ENCODE measurements around the gene MEGF11. TPM values are rescaled to one million over a fixed set of nuclear protein-coding genes. Genes with fewer than 3 reads are reported as not detected.

Gene MEGF11
- total and polyA plus RNA-seq, 4 donors: 0.16 to 1.5 (median 0.50) TPM

DNA sequence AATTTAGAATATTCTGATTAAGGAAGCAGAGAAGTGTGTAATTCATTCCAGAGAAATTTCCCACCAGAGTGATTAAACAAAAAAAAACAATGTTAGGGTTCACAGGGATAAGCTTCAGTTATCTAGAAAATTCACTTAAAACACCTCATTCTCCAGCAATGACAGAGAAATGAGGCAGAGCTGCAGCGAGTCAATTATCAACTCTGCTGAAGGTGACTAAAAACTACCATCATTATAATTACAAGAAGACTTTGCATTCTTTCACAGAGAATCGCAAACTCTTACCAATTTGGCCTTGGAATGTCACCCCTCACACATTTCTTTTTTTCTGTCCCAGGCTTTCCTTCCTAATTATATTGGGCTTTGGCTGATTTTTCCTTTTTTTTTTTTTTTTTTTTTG is 267.1 kb downstream of the MEGF11 start:
- 49 to 56% methylated on average over 2 of the region's 2 CpGs for WGBS, 2 donors
- ATAC-seq (ENCODE audit: insufficient read depth, low FRiP score): no peak
- DNase-seq: no peak
- no peaks in the 10 kb centered on the region for H3K36me3 ChIP-seq (ENCODE audit: control insufficient read depth in 4 of 4, insufficient read depth in 4 of 4, low read length in 4 of 4)
- H3K27me3 ChIP-seq (ENCODE audit: control insufficient read depth in 3 of 3, insufficient read depth in 3 of 3, low read length in 2 of 3): peaks cover 0 to 28% (median 27%) of the 10 kb centered on the region in 3 donors
- H3K9ac ChIP-seq (ENCODE audit: insufficient read depth in 1 of 2, low read length in 2 of 2): no peak overlapping the region
- peaks cover 0 to 8% (median 0%) of the 10 kb centered on the region in 5 donors for H3K4me1 ChIP-seq (ENCODE audit: control insufficient read depth in 5 of 5, insufficient read depth in 5 of 5, low read length in 5 of 5)
- H3K4me3 ChIP-seq: no peak overlapping the region
- no peak overlapping the region for H3K27ac ChIP-seq (ENCODE audit: low read depth in 1 of 2, low read length in 1 of 2)
- peaks cover 0 to 5% (median 0%) of the 10 kb centered on the region in 4 donors for H3K9me3 ChIP-seq (ENCODE audit: control insufficient read depth in 4 of 4, insufficient read depth in 3 of 4, low read length in 3 of 4)
- TF ChIP-seq, protein P1, sequence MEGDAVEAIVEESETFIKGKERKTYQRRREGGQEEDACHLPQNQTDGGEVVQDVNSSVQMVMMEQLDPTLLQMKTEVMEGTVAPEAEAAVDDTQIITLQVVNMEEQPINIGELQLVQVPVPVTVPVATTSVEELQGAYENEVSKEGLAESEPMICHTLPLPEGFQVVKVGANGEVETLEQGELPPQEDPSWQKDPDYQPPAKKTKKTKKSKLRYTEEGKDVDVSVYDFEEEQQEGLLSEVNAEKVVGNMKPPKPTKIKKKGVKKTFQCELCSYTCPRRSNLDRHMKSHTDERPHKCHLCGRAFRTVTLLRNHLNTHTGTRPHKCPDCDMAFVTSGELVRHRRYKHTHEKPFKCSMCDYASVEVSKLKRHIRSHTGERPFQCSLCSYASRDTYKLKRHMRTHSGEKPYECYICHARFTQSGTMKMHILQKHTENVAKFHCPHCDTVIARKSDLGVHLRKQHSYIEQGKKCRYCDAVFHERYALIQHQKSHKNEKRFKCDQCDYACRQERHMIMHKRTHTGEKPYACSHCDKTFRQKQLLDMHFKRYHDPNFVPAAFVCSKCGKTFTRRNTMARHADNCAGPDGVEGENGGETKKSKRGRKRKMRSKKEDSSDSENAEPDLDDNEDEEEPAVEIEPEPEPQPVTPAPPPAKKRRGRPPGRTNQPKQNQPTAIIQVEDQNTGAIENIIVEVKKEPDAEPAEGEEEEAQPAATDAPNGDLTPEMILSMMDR (IDR thresholded peaks at IDR 0.05; ENCODE audit: control extremely low read depth, extremely low read depth): no peak

DNA sequence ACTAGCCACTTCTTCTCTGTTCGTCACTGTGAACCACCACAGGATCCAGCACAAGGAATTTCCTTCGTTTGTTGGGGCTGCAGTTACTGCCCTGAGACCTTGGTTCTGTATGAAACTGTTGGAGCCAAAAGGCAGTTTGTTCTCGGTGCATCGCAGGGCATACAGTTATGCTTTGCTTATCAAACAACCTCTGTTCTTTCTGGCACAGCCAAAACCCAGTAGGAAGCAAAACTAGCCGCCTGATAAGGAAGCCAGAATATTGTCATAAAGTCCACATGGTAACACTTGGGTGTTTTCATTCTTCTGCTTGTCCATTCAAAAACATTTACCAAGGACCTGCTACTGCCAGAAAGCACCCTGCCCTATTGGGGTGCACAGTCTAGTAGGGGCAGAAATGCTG is 268.2 kb downstream of the MEGF11 start:
- Histone ChIP-seq H3K9ac (ENCODE audit: insufficient read depth in 1 of 2, low read length in 2 of 2) (no peak overlapping the region), H3K4me3 (no peak overlapping the region), H3K4me1 (ENCODE audit: control insufficient read depth in 5 of 5, insufficient read depth in 5 of 5, low read length in 5 of 5) (peaks cover 0 to 8% (median 3%) of the 10 kb centered on the region in 5 donors), H3K27ac (ENCODE audit: low read depth in 1 of 2, low read length in 1 of 2) (no peak overlapping the region), H3K9me3 (ENCODE audit: control insufficient read depth in 4 of 4, insufficient read depth in 3 of 4, low read length in 3 of 4) (peaks cover 0 to 5% (median 0%) of the 10 kb centered on the region in 4 donors), H3K36me3 (ENCODE audit: control insufficient read depth in 4 of 4, insufficient read depth in 4 of 4, low read length in 4 of 4) (no peaks in the 10 kb centered on the region), H3K27me3 (ENCODE audit: control insufficient read depth in 3 of 3, insufficient read depth in 3 of 3, low read length in 2 of 3) (peaks cover 0 to 31% (median 24%) of the 10 kb centered on the region in 3 donors)
- ATAC-seq (ENCODE audit: insufficient read depth, low FRiP score): no peak
- WGBS, 2 donors: 62 to 72% methylated on average over 5 of the region's 5 CpGs
- no peak for DNase-seq
- TF ChIP-seq, protein P1 (IDR thresholded peaks at IDR 0.05; ENCODE audit: control extremely low read depth, extremely low read depth): no peak

DNA sequence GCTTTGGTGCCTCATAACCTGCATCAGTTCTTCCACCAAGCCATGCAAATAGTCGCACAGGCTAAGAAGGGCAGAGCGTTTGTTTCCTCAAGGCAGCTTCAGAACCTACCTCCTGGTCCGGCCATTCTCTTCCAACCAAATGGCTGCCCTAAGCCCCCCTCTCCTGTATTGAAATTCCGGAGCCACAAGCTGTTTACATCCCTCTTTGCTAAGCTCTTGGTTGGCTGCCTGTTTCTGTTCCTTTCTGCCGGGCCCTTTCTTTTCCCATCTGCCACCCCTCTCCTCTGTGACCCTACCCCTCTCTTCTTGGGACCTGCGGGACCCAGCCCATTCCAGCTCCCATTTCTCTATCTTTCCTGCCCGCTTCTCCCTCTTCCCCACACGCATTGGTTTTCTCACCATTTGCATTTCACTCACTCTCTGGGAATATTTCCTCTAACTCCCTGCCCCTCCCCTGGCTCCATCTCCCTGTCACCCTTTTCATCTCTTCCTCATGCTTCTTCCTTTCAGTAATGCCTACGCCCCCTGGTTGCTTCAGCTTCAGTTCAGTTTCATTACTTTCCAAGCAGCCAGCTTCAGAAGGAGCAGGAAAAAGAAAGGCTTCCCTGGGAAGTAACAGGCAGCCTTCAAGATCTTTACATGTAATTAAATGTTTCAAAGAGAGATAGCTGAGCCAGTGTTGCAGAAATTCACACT is 270.8 kb downstream of the MEGF11 start:
- 32 to 33% methylated on average over 9 of the region's 9 CpGs for WGBS, 2 donors
- no peak overlapping the region for H3K4me3 ChIP-seq
- H3K27me3 ChIP-seq (ENCODE audit: control insufficient read depth in 3 of 3, insufficient read depth in 3 of 3, low read length in 2 of 3): peaks cover 0 to 31% (median 24%) of the 10 kb centered on the region in 3 donors

More for the DNA sequence above, 270.8 kb downstream of the MEGF11 start:
- DNase-seq: no peak
- H3K4me1 ChIP-seq (ENCODE audit: control insufficient read depth in 5 of 5, insufficient read depth in 5 of 5, low read length in 5 of 5): peaks cover 0 to 8% (median 3%) of the 10 kb centered on the region in 5 donors
- H3K36me3 ChIP-seq (ENCODE audit: control insufficient read depth in 4 of 4, insufficient read depth in 4 of 4, low read length in 4 of 4): no peaks in the 10 kb centered on the region
- no peak for ATAC-seq (ENCODE audit: insufficient read depth, low FRiP score)
- no peak overlapping the region for H3K9ac ChIP-seq (ENCODE audit: insufficient read depth in 1 of 2, low read length in 2 of 2)
- peaks cover 0 to 5% (median 0%) of the 10 kb centered on the region in 4 donors for H3K9me3 ChIP-seq (ENCODE audit: control insufficient read depth in 4 of 4, insufficient read depth in 3 of 4, low read length in 3 of 4)
- H3K27ac ChIP-seq (ENCODE audit: low read depth in 1 of 2, low read length in 1 of 2): no peak overlapping the region
- TF ChIP-seq, protein P1 (IDR thresholded peaks at IDR 0.05; ENCODE audit: control extremely low read depth, extremely low read depth): no peak
